Measurements from ENCODE around the gene LRRIQ1.
"Not testable (repeated sequence)": the region's sequence is repeated elsewhere in the genome, so short reads cannot be mapped to it uniquely, and the experiment has no call there.

DNA sequence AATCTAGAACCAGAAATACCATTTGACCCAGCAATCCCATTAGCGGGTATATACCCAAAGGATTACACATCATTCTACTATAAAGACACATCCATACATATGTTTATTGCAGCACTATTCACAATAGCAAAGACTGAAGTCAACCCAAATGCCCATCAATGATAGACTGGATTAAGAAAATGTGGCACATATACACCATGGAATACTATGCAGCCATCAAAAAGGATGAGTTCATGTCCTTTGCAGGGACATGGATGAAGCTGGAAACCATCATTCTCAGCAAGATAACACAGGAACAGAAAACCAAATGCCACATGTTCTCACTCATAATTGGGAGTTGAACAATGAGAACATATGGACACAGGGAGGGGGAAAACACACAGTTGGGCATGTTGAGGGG is 188.2 kb downstream of the LRRIQ1 start:
- not testable (repeated sequence) for TF ChIP-seq EZH2 (IDR thresholded peaks at IDR 0.05; ENCODE audit: low read length, unreplicated experiment); CTCF (conservative IDR thresholded peaks at IDR 0.05; ENCODE audit: low read depth, low read length); EZH2phosphoT487 (IDR thresholded peaks at IDR 0.05; ENCODE audit: borderline replicate concordance, low read length)
